GM19328 (cell line): ENCODE measurements around the gene WDFY2.

Source experiments
- ATAC-seq: cut with Tn5 transposase; IDR thresholded peaks from one replicate; pipeline ENCODE4 v1.9.1; 2021; ENCODE audit warnings: mild to moderate bottlenecking, moderate library complexity; ENCODE audit not compliant: unreplicated experiment

Gene WDFY2

DNA sequence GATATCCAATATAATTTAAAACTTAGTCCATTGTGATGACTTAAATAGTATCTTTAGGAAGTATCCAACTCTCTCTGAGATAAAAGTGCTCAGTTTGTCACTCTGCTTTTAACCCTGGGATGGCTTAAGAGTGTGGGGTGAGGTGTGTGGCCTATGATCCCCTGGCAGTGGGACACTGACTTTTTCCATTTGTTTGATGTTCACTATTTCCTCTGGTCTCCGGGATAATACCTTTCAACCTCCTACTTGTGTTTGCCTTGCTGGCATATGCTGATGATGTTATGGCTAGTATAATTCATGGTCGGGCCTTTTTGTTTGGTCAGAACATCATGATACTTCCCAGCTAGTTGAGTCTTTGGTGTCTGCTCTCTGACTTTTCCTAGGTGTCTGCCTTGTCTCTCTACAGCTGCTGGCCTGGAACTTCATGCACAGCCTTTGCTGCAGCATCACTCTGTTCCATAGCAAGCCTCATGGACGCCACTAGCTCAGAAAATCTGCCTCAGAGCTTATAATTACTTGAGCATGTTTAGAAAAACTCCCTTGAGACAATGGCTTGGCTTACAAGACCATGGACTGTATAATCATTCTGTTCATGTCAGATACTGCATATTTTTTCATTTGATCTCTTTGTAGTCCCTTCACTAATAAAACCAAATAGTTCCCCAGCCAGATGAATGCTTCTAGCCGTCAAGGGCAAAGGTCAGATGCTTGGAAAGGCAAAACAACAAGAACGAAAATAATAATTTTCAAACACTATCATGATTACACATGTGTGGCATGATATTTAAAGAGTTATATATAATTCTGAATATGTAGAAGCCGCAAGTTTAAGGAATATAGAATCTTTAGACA lies 75.2 kb downstream of the WDFY2 start:
- no peak for ATAC-seq

DNA sequence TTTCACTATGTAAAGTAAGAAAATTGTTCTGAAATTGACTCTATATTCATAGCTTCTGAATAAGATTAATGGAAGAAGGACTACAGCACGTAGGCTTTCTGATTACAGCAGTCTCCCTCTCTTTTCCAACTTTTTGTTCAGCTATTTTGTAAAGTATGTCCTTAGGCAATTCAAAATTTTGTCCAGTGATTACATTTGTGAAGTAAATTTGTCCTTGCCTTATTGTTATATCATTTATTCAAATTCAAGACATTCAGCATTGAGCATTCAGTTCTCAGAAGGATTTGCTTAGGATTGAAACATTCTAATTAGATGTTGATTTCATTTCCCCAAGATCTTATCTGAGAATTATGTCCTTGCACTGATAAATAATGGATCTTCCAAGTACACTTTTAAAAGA lies 76.6 kb downstream of the WDFY2 start:
- ATAC-seq, result no peak

DNA sequence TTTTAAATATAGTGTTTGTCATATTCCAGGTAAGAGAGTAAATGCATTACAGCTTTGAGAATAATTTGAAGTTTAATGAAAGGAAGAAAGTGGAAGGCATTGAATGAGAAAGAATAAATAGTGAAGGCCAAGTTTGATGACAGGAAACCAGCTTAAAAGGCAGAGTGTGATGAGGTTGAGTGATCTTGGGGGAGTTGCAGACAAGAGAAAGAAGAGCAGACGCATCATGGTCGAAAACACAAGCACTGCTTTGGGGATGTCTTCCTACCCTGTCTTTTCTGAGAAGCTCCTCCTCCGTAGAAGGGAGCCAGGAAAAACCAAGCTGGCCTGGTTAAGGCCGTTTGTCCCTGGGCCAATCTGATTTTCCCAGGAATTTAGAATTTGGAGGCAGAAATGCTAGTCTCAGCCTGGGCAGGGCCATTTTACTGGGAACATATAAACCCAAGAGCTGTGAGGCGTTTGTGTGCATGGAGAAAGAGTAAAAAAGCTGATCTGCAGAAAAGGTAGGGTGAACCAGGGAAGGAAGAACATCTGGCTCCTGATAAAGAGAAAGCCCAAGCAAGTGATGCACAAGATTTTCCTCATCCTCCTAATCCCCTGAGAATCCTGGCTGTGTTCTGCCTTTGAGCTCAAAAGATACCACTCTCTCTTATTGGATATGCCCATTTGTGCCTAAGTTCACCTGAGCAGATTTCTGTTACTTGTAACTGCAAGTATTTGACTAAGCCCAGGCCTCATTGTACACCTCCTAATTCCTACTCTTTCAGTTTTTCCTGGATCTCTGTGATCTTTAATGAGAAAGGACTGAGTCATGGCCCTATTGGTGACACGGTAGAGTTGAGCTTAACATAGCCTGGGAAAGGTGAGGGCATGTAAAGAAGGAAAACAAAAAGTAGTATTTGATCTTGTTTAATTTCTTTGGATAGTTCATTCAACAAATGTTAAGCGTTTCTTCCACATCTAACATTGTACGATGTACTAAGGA lies 80.0 kb downstream of the WDFY2 start:
- ATAC-seq, result no peak

DNA sequence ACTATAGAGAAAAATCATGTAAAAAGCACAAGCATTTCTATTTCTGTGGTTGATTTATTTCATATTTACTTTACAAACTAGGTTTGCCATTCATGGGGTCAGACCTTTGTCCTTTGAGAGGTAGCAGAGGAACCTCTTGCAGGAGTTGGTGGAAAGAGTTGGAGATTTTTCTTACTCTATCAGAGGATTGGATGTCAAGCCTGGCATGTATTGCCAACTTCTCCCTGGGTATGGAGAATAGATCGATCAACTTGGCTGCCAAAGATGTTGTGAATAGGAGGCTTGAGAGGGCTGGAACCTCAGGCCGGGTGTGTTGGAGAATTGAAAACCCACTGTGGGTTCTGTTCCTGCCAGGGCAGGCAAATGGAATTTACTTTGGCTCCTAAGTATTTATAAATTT lies 81.2 kb downstream of the WDFY2 start:
- ATAC-seq, result no peak

DNA sequence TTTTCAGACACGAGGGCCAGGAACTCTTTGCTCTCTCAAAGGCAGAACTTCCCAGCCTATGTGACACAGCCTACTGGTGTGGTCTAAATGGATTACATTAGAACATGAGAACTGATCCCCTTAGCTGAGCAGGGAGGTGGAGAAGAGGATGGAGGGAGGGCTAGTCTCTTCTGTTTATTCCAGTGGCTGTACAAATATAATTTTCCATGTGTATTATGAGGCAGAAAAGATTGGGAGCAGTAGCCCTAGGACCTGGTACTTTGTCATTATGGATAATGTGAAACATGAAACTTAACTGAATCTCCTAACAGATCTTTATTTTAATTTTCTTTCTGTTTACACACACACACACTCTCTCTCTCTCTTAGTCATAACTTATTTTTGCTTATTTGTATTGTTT lies 82.1 kb downstream of the WDFY2 start:
- no peak for ATAC-seq

DNA sequence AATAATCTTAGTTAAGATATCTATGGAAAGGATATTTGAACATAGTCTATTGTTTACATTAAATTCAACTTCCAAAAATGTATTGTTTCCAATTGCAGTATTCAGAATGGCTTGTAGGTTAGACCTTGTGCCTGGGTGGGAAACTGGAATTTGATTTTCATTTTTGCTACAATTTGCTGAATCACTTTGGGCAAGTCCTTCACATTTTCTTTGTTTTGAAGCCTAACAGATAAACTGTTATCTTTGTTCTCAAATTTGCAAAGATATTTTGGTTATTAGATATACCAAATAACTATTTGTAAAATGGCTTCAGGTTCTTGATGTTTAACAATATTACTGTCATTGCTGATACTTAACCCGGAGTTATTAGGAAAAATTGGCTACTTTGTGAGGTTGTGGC lies 82.6 kb downstream of the WDFY2 start:
- no peak for ATAC-seq

DNA sequence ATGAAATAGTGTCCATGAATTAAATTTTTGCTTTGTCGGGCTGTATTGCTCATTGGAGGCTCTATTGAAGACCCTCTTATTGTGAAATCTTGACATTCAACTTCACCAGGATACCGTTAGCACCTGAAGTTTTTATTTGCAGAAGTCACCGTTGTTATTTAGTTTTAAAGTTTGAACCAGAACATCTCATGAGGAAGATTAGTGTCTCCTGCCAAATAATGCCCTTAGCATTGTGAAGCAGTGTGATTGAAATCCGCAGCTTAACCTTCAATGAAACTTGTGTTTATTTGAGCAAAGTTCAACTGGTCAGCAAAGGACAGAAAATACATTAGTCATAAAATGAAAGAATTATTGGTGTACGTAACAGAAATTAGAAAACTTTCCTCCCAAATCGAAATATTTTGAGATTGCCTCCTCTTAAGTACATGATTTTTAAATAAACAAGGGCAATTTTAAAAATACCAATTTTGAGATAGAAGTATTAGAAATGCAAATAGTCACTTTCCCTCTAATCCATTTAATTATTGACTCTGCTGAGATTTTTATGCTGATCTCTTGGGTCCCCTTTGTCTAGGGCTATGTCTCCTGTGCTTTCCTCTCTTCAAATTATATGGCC lies 84.4 kb downstream of the WDFY2 start:
- no peak for ATAC-seq

DNA sequence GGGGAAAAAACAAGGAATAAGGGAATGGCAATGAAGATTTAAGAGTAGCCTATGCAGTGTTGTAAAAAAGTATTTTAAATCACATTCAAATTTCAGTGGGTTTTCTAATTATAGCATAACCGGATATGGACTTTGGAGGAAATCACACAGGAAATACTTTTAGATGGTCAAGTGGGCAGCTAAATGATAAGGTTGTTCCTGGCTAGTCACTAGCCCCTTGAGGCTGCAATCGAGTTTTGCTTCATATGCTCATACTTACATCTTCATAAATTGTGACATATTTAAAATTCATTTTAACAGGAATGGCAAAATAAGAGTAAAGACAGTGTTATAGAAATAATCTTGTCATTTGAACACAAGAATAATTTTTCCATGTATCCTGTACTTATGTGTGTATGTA lies 88.9 kb downstream of the WDFY2 start:
- ATAC-seq, result no peak

DNA sequence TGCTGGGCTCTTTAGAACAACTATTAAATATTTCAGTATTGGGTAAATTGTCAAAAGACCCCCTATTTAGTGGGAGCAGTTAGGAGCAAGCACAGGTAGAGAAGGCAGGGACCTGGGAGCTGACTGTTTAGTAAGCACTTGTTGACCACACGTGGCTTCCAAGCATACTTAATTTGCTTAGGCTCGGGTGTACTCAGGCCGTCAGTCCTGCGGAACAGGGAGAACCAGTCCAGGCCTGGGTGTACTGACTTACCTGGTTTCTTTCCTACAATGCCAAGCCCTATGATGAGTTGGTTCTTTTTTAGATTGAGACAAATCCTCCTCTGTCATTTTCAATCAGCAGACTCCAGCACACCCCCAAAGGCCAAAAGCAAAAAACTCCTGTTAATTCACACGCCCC lies 90.0 kb downstream of the WDFY2 start:
- ATAC-seq, result no peak

DNA sequence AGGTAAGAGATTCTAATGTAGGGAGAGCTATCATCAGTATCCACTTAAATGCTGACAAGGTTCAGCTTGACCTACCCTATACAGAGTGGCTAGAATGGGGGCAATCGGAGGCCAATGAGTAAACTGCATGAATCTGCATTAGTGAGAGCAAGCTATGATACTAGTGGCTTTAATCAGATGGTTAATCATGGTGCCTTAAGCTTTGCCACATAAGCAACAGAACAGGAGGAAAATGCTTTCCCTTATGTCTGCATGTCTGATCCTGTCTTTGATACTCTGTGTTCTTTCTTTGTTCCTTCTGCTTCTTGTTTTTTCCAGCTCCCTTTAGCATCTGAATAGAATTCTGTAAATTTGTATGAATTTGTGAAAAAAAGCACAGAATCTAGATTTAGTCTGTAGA lies 91.1 kb downstream of the WDFY2 start:
- ATAC-seq, result no peak

DNA sequence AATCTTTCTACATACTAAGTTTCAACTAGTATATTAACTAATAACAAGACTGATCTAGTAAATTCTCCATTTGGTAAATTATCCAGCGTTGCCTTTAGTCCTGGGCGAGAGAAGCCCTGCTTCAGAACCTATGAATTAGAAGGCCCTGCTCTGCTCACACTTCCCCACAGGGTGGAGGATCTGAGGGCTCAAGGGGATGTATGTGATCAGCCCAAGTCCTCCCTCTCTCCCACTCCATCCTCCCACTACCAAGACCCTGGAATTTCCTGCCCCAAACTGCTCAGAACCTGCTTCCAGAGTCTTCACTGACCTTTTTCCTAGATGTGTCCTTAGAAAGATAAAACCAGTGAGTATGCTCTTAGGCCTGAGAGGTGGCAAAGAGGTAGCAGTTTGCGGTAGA lies 91.6 kb downstream of the WDFY2 start:
- no peak for ATAC-seq

DNA sequence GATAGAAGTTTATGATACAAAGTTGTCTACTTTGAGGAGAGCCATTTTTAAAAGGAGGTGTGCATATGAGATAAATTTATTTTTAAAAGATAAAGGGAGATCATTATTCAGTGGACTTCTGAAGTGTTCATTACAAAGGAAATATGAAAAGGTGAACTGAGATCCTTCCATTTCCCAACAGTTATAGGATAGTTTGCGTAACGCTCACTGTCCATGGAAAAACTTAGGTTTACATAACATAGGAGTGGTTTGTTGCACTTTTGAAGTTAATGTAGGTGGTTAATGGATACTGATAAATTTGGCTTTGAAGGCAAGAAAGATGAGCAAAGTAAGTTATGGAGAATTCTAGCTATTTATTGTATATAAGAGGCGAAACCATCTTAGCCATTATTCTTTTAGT lies 92.5 kb downstream of the WDFY2 start:
- no peak for ATAC-seq

DNA sequence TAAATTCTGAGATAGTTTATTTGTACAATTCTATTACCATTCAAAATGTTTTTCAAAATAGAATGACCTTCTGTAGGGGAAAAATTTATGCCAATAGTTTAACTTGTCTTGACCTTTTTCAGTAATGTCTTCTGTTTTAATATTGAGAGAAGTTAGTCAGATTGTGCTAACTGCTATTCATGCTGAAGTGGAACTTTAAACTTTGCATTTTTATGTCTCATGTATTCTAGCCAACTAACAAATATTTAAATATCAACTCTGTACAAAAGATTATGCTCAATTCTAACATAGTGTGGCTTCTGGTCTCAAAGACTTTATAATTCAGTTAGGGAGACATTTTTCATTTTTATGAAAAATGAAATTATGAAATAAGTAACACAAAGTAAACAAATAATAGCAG lies 94.2 kb downstream of the WDFY2 start:
- ATAC-seq, result no peak

DNA sequence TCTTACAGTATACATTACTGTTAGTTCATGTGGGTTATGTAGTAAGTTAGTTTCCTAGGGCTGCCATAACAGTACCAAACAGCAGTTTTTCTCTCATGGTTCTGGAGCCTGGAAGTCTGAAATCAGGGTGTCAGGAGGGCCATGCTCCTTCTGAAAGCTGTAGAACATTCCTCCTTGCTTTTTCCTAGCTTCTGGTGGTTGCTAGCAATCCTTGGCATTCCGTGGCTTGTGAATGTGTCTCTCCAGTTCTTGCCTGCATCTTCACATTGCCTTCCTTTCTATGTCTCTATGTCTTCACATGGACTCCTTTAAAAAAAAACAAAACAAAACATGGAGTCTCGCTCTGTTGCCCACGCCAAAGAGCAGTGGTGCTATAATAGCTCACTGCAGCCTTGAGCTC lies 95.4 kb downstream of the WDFY2 start:
- no peak for ATAC-seq

DNA sequence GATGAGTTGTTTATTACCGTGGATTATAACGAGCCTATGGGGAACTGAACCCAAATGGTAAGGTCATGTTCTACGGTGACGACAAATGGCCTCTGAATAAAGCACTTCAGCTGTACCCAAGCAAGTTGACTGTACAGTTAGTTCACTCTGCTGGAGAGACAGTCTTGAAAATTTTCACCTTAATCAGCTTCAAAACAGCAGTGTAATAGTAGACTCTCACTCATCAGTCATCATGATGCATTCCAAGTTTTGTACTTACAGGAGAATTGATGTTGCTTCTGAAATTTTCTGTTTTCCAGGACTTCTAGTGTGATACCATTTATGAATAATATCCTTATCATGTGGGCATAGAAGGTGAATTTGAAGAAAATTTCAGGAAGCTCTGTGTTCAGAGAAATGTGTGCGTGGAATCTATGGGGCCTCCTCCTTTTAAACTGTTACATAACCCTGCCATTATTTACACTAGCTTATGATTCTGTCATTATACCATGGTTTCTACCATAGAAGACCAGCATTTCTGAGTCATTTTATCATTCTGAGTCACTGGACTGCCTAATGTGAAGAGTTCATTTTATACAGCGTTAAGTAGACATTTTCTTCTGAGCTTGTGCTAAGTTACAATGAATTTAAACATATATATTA lies 96.9 kb downstream of the WDFY2 start:
- ATAC-seq, result no peak

DNA sequence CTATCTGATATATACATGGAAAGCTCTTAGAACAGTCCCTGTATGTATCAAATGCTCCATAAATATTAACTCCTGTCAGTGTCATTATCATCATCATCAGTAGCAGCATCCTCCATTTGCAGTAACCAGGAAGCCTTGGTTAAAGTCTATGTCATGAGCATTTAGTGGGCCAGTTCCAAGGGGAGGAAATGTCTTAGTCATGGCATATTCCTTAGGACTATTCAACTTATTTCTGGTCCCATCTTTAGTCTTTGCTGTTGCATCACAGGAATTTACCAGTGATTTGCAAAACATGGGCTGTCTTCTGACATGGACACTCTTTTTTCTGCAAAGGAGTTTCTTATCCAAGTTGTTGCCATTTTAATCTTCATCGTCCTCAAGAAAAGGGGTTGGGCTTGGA lies 98.4 kb downstream of the WDFY2 start:
- ATAC-seq, result no peak

DNA sequence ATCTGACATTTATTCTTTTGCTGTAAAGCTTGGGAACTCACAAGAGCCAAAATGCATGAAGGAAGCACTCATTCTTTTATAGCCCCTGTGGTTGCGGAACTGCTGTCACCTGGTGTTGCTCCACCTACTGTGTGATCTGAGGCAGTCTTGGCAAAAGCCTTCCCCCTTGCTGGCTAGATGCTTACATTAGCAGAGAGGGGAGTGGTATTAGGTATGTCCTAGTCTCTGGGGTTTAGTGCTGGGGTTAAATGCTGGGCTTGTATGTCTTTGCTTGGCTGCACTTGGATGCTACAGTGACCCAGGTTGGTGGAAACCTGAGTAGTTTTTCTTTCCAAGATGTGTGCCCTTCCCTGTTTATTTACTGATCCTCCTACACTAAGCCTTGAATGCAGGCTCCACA lies 99.3 kb downstream of the WDFY2 start:
- no peak for ATAC-seq

DNA sequence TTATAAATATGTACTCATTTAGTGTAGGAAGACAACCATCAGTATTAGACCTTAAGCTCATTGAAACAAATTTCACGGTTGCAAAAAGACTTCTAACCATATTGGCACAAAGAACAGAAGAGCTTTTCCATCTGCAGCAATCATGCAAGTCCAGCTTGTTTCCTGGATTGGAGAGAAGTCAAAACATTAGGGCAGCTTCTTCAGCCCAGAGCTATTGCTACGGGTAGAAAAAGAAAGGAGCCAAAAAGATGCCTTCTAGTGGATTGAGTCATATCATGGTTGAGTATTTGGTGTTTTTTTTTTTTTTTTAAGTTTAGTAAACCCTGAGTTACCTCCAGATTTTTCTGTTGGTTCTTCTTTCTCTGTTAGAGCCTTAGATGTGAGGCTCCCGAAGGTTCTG lies 99.8 kb downstream of the WDFY2 start:
- ATAC-seq, result no peak

DNA sequence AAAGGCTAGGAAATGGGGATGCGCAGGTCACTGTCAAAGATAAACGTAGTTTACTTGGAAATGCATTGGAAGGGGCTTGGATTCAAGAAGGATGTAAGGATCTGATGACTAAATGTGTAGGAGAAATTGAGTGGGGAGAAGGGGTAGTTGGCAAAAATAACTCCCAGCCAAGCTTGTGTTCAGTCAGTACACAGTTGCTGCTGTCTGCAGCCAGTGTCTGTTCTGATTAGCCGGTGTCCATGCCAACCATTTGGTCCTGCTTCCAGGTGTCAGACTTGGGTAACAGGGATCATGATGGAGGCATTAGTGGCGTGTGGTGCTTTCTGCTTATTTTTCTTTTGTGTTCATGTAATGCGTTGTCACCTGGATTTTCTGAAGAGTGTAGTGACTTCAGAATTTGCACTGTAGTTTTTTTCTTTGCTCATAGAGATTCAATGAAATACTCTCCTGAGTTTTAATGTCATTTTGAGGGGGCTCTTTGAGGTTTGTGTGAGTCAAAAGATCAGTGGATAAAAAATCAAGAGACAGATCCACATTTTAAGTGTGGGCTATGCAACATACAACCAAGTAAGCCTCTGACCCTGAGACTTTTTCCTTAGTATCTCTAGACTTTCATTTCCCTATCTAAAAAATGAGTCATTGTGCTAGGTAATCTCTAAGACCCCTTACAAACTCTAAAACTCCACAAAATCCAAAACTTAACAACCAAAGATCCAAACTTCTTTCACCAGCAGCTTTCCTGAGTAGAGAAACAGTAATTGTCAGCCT lies 103.9 kb downstream of the WDFY2 start:
- no peak for ATAC-seq

DNA sequence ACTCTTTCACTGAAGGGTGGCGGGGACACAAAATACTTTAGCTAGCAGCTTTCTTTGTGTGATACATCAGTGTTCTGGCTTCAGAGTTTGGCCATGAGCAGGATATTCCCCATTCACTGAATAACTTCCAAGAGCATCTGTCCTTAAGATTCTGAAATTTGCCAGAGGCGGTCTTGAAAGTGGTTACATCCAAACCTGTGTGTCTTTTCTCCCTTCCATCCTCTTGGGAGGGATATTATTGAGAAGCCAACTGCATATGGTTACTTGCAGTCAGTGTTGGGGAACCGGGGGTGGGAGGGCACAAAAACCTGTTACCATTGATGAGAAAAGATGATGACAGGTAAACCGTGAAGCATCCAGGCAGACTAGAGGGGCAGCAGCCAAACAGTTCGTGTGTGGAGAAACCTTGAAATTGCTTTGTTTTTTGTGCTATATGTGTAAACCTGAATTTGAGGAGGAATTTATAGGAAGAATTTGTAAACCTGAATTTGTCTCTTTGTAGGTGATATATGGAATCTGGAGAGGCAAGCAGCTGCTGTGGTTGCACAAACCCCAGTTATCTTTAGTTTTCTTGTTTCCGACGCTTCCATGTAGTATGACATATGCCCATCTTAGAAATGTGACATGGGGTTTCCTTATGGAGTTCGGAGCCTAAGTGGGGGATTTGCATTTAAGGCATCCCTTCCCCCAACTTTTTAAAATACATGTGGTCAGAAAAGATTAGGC lies 104.8 kb downstream of the WDFY2 start:
- no peak for ATAC-seq
